H9 (cell line): ENCODE data around the gene SBNO1. TPM values are rescaled to one million over a fixed set of nuclear protein-coding genes. Genes with fewer than 3 reads are reported as not detected.

Experiments
- DNase-seq: peaks from one replicate; pipeline ENCODE4 v3.0.0-alpha.2; 2017
- H2AFZ ChIP-seq: one replicate; pipeline ENCODE4 v1.6.1; 2013; ENCODE audit warnings: mild to moderate bottlenecking, low read length, control low read depth, moderate library complexity
- H2AK5ac ChIP-seq: 2 replicates; pipeline ENCODE4 v1.6.1; 2013; ENCODE audit warnings: low read length, control low read depth, mixed read lengths; ENCODE audit not compliant: insufficient read length
- H2BK120ac ChIP-seq: one replicate; pipeline ENCODE4 v1.6.1; 2013; ENCODE audit warnings: low read depth, mild to moderate bottlenecking, low read length, control low read depth, inconsistent platforms; ENCODE audit not compliant: poor library complexity, severe bottlenecking
- H2BK12ac ChIP-seq: 2 replicates; pipeline ENCODE4 v1.6.1; 2013; ENCODE audit warnings: low read length, control low read depth, mixed read lengths, low read depth; ENCODE audit not compliant: insufficient read length
- H2BK15ac ChIP-seq: 2 replicates; pipeline ENCODE4 v1.6.1; 2013; ENCODE audit warnings: low read depth, low read length, control low read depth
- H2BK20ac ChIP-seq: one replicate; pipeline ENCODE4 v1.6.1; 2013; ENCODE audit warnings: low read depth, mild to moderate bottlenecking, low read length, control low read depth, inconsistent platforms; ENCODE audit not compliant: poor library complexity, severe bottlenecking
- H2BK5ac ChIP-seq: 2 replicates; pipeline ENCODE4 v1.6.1; 2013; ENCODE audit warnings: low read length, control low read depth, mixed read lengths; ENCODE audit not compliant: insufficient read length
- H3K14ac ChIP-seq: 2 replicates; pipeline ENCODE4 v1.6.1; 2013; ENCODE audit warnings: low read length, control low read depth; ENCODE audit not compliant: insufficient read depth
- H3K18ac ChIP-seq: 2 replicates; pipeline ENCODE4 v1.6.1; 2013; ENCODE audit warnings: low read depth, mild to moderate bottlenecking, mixed read lengths, low read length, control low read depth; ENCODE audit not compliant: insufficient read length
- H3K23ac ChIP-seq: 2 replicates; pipeline ENCODE4 v1.6.1; 2013; ENCODE audit warnings: low read length, control low read depth, mixed read lengths, low read depth; ENCODE audit not compliant: insufficient read length
- H3K23me2 ChIP-seq: 2 replicates; pipeline ENCODE4 v1.6.1; 2013; ENCODE audit warnings: low read depth, mild to moderate bottlenecking, mixed read lengths, low read length, control low read depth; ENCODE audit not compliant: insufficient read length, poor library complexity, severe bottlenecking
- H3K27ac ChIP-seq: 2 replicates; pipeline ENCODE4 v1.5.1; 2013; ENCODE audit warnings: low read length, control low read depth, mixed read lengths, low read depth; ENCODE audit not compliant: insufficient read length
- H3K27me3 ChIP-seq: 2 replicates; pipeline ENCODE4 v1.6.1; 2013; ENCODE audit warnings: low read length, control low read depth, inconsistent platforms; ENCODE audit not compliant: insufficient read depth
- H3K4ac ChIP-seq: 2 replicates; pipeline ENCODE4 v1.6.1; 2013; ENCODE audit warnings: low read depth, mild to moderate bottlenecking, control low read depth, inconsistent platforms, low read length, moderate library complexity
- H3K4me1 ChIP-seq: 2 replicates; pipeline ENCODE4 v1.6.1; 2013; ENCODE audit warnings: low read length, control low read depth, inconsistent platforms; ENCODE audit not compliant: insufficient read depth
- H3K4me2 ChIP-seq: 2 replicates; pipeline ENCODE4 v1.6.1; 2013; ENCODE audit warnings: low read length, control low read depth, mixed read lengths; ENCODE audit not compliant: insufficient read length, insufficient read depth
- H3K56ac ChIP-seq: 2 replicates; pipeline ENCODE4 v1.6.1; 2013; ENCODE audit warnings: low read depth, mild to moderate bottlenecking, mixed read lengths, low read length, control low read depth; ENCODE audit not compliant: insufficient read length
- H3K79me1 ChIP-seq: 2 replicates; pipeline ENCODE4 v1.6.1; 2013; ENCODE audit warnings: low read depth, mild to moderate bottlenecking, moderate library complexity, low read length, control low read depth, inconsistent platforms; ENCODE audit not compliant: insufficient read depth, poor library complexity, severe bottlenecking
- H3K79me2 ChIP-seq: 2 replicates; pipeline ENCODE4 v1.6.1; 2013; ENCODE audit warnings: low read length, control low read depth, inconsistent platforms; ENCODE audit not compliant: insufficient read depth
- H3K9ac ChIP-seq: 2 replicates; pipeline ENCODE4 v1.6.1; 2013; ENCODE audit warnings: low read length, control low read depth, mixed read lengths; ENCODE audit not compliant: insufficient read length; ENCODE audit errors: extremely low read depth
- H3K9me3 ChIP-seq: one replicate; pipeline ENCODE4 v1.6.1; 2013; ENCODE audit warnings: low read depth, low read length, inconsistent platforms; ENCODE audit not compliant: control insufficient read depth
- H3T11ph ChIP-seq: one replicate; pipeline ENCODE4 v1.6.1; 2013; ENCODE audit warnings: mild to moderate bottlenecking, low read length, control low read depth, inconsistent platforms
- H4K20me1 ChIP-seq: one replicate; pipeline ENCODE4 v1.6.1; 2013; ENCODE audit not compliant: control insufficient read depth, insufficient read length, insufficient read depth
- H4K5ac ChIP-seq: 2 replicates; pipeline ENCODE4 v1.6.1; 2013; ENCODE audit warnings: low read depth, mild to moderate bottlenecking, mixed read lengths, low read length, control low read depth; ENCODE audit not compliant: insufficient read length
- H4K8ac ChIP-seq: replicated peaks from 2 replicates; pipeline ENCODE4 v1.6.1; 2013; ENCODE audit warnings: low read length, control low read depth, mixed read lengths, low read depth; ENCODE audit not compliant: insufficient read length
- H4K91ac ChIP-seq: 2 replicates; pipeline ENCODE4 v1.6.1; 2013; ENCODE audit warnings: low read depth, mild to moderate bottlenecking, moderate library complexity, mixed read lengths, low read length, control low read depth; ENCODE audit not compliant: insufficient read length
- H3K27ac Mint-ChIP-seq, 3 experiments: 2 replicates in 2 of 3; 3 replicates in 1 of 3; pipeline ENCODE4 v1.8.0; 2020 to 2021; ENCODE audit warnings: mixed read lengths in 3 of 3, mild to moderate bottlenecking in 1 of 3, moderate library complexity in 1 of 3
- H3K27me3 Mint-ChIP-seq: 2 replicates; pipeline ENCODE4 v1.8.0; 2021; ENCODE audit warnings: low read depth, mild to moderate bottlenecking, moderate library complexity, mixed read lengths
- H3K36me3 Mint-ChIP-seq, 3 experiments: 2 replicates in 2 of 3; 3 replicates in 1 of 3; pipeline ENCODE4 v1.8.0; 2020 to 2021; ENCODE audit warnings: low read depth in 3 of 3, mixed read lengths in 3 of 3; ENCODE audit not compliant: insufficient read depth in 1 of 3
- H3K4me1 Mint-ChIP-seq, 2 experiments: 2 replicates each; pipeline ENCODE4 v1.8.0; 2020; ENCODE audit warnings: mixed read lengths in 2 of 2
- H3K4me3 Mint-ChIP-seq, 2 experiments: 2 replicates in 1 of 2; 3 replicates in 1 of 2; pipeline ENCODE4 v1.8.0; 2020 to 2021; ENCODE audit warnings: mild to moderate bottlenecking in 2 of 2, mixed read lengths in 2 of 2, moderate library complexity in 1 of 2
- H3K9me3 Mint-ChIP-seq, 2 experiments: 2 replicates in 1 of 2; 3 replicates in 1 of 2; pipeline ENCODE4 v1.8.0; 2020; ENCODE audit warnings: mild to moderate bottlenecking in 2 of 2, mixed read lengths in 2 of 2, moderate library complexity in 1 of 2
- WGBS: extraction: QIAGEN DNeasy Blood & Tissue Kit; methylation state at CpG from one replicate; pipeline ENCODE4 v1.1.7; 2013; ENCODE audit warnings: missing lambda C conversion rate, low lambda C conversion rate, mixed read lengths; ENCODE audit not compliant: insufficient read length; ENCODE audit errors: extremely low coverage; 5-methylcytosine and 5-hydroxymethylcytosine counted together
- total RNA-seq: library from RNA; stranded (reverse); gene quantifications from 2 replicates; pipeline ENCODE4 v1.2.1, GENCODE V29; 2021
- TF ChIP-seq, protein P1 (sequence below): fragments of 200-600 bp; sonication (generic); conservative IDR thresholded peaks from 3 replicates; pipeline ENCODE4 v1.8.0; 2021; ENCODE audit warnings: antibody characterized with exemption, mild to moderate bottlenecking

SBNO1 gene
- total RNA-seq, 1 experiment from 2014 or later, result 47.5 TPM

DNA sequence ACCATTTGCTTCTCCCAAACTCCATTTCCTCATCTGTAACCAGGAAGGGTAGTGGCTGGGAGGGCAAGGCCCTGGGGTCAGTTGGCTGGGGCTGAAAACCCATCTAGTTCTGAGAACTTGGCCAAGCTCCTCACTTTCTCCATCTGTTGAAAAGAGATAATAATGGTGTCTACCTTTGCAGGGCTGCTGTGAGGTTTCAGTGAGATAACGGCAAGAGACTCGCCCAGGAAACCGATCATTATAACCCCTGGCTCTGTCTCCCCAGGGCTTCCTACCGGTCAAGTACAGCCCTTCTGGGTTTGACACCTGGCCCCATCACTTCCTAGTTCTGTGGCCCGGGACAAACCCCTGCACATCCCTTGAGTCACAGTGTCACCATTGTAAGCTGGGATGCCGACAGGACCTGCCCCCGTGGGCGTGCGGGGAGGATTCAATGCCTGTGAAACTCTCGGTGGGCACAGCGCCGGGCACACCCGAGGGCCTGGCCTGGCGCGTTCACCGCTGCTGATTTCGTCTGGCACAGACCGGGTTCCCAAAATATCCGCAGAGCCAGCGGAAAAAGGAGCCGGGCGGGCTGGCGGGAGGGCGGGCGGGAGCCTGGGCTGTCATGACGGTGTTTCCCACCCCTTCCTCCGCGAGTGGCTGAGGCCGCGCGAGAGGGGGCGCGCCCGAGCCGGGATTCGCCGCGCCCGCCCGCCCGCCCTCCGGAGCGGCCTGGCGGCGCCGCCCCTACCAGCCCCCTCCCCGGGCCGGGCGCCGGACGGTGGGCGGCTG lies 23.7 kb upstream of the SBNO1 start:
- H3K27ac ChIP-seq, result no peak overlapping the region
- H3K14ac ChIP-seq, result no peak overlapping the region
- no peak overlapping the region for H3T11ph ChIP-seq
- no peaks in the 10 kb centered on the region; the same call in 1 of the 2 replicates for H3K27me3 ChIP-seq
- no peaks in the 10 kb centered on the region; a peak in 1 of 5 replicates for H3K9me3 Mint-ChIP-seq
- H3K9ac ChIP-seq, result no peak overlapping the region
- no peak overlapping the region for H3K18ac ChIP-seq
- no peak overlapping the region for H4K91ac ChIP-seq
- no peak overlapping the region for H2BK20ac ChIP-seq
- peak overlapping the region; percentile 48 for H3K4me2 ChIP-seq
- H3K4ac ChIP-seq, result no peak overlapping the region
- peak; percentile 81 for DNase-seq
- no peak overlapping the region for H3K23ac ChIP-seq
- H3K79me1 ChIP-seq, result no peaks in the 10 kb centered on the region
- peaks cover 7 to 30% (median 22%) of the 10 kb centered on the region in 3 experiments for H3K36me3 Mint-ChIP-seq
- no peak overlapping the region for H2BK12ac ChIP-seq
- TF ChIP-seq, protein P1, sequence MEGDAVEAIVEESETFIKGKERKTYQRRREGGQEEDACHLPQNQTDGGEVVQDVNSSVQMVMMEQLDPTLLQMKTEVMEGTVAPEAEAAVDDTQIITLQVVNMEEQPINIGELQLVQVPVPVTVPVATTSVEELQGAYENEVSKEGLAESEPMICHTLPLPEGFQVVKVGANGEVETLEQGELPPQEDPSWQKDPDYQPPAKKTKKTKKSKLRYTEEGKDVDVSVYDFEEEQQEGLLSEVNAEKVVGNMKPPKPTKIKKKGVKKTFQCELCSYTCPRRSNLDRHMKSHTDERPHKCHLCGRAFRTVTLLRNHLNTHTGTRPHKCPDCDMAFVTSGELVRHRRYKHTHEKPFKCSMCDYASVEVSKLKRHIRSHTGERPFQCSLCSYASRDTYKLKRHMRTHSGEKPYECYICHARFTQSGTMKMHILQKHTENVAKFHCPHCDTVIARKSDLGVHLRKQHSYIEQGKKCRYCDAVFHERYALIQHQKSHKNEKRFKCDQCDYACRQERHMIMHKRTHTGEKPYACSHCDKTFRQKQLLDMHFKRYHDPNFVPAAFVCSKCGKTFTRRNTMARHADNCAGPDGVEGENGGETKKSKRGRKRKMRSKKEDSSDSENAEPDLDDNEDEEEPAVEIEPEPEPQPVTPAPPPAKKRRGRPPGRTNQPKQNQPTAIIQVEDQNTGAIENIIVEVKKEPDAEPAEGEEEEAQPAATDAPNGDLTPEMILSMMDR, result peak; percentile 13; the same call in 1 of the 3 replicates
- H2BK15ac ChIP-seq, result no peak overlapping the region
- H3K9me3 ChIP-seq, result no peaks in the 10 kb centered on the region
- H2BK120ac ChIP-seq, result no peak overlapping the region
- peaks cover 14 to 15% of the 10 kb centered on the region in 2 experiments for H3K4me1 Mint-ChIP-seq
- H3K56ac ChIP-seq, result no peak overlapping the region
- H2AFZ ChIP-seq, result no peak overlapping the region
- H4K20me1 ChIP-seq, result no peaks in the 10 kb centered on the region
- no peaks in the 10 kb centered on the region for H3K79me2 ChIP-seq
- WGBS, result no CpG with 5 or more reads among the region's 52 CpGs
- H3K23me2 ChIP-seq, result peaks cover 11% of the 10 kb centered on the region
- no peak overlapping the region for H2BK5ac ChIP-seq
- H4K8ac ChIP-seq, result no peak overlapping the region
- no peak overlapping the region for H4K5ac ChIP-seq
- H3K4me1 ChIP-seq, result peaks cover 3% of the 10 kb centered on the region; the same call in 1 of the 2 replicates
- peaks cover 61% of the 10 kb centered on the region for H3K27me3 Mint-ChIP-seq
- H3K27ac Mint-ChIP-seq, result no peak overlapping the region
- H3K4me3 Mint-ChIP-seq, result peak overlapping the region; percentile 62 to 81
- no peak overlapping the region for H2AK5ac ChIP-seq
